GM19035 (cell line): ENCODE results near the gene SETBP1.
A peak's percentile ranks its signal among the peaks of the same experiment; 100 is the strongest.

Source experiments
- ATAC-seq: cut with Tn5 transposase; IDR thresholded peaks from one replicate; pipeline ENCODE4 v1.9.1; 2021; ENCODE audit not compliant: unreplicated experiment

SETBP1 gene

DNA sequence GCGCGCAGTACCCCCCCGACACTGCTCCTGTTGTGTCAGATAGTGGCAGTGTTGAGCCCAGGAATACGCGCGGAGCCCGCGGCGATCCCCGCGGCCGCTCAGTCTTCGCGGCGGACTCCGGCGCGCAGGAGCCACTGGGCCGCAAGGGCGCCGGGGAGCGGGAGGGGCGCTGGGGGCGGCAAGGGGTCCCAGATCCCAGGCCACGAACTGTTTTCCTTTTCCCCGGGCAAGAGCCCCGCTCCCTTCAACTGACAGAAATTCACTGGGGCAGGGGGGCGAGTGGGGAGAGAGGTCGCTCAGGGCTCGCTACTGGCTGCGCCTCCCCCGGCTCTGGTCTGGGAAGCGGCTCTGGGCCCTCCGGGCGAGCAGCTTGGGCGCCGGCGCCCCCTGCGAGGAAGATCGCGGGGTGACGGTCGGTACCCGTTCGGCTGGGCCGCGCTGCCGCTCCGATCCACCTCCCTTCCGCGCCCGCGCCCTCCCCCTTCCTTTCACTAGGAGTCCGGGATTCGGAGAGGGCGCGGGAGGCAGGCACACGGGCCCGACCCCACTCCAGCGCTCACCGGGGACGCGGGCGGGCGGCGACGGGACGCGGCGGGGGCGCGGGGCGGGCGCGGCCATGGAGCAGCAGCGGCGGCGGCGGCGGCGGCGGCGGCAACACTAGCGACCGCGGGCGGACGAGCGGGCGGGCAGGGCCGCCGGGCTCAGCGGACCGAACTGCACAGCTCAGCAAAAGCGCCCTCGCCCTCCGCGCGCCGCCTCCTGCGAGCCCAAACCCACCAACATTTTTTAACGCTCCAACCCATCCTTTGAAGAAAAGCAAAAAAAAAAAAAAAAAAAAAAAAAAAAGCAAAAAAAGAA, 1.4 kb upstream of the SETBP1 start:
- peak; percentile 77 for ATAC-seq

DNA sequence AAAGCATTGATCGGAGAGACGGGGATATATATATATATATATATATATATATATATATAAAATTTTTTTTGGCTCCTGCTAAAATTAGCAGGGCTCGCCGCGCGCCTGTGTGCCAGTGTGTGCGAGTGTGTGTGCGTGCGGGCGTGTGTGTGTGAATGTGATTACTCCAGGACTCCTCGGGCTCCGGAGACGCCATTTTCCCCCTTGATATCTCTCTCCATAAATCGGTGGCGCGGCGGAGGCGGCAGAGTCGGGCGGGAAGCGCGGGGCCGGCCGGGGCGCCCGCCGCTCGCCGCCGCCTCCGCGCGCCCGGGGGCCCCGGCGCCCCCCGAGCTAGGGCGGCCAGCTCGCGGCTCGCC, 795 bp upstream of the SETBP1 start:
- ATAC-seq, result peak; percentile 22

DNA sequence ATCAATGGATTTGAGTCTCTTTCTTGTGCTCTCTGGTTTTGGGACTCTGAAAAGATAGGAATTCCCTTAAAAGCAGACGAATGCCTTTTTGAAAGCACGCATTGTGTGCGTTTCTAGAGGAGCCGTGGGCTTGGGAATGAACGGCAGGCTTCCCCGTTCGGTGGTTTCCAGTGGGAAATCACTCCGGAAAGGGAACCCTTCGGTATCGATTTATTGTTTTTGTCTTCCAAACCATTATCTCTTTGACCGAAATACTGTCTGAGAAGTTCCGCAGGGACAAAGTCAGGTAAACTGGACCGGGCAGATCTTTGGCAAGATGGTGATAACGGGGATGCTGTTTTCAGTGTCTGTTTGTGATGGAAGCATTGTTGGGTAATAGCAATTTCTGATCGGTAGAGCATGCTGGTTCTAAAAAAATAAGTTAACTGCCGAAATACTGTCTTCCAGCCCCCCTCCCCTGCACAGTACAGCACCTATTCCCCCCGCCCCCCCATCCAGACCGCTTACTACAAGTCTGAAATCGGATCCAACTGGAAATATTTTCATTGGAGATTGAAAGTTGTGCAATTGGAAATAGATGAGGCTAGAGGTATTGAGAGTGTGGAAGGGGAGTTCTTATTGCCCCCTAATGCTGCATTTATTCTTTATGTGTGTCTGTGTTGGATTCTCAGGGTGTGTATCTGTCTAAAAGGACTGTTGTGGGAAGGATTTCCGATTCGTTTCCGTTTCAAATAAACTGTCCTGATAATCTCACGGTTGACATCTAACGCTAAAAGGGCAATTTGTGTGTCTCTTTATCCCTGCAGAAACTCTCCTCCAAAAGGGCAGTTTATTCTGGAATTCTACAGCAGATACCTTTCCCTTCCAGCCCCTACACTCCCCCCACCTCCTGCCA, 635 bp downstream of the SETBP1 start:
- no peak for ATAC-seq

DNA sequence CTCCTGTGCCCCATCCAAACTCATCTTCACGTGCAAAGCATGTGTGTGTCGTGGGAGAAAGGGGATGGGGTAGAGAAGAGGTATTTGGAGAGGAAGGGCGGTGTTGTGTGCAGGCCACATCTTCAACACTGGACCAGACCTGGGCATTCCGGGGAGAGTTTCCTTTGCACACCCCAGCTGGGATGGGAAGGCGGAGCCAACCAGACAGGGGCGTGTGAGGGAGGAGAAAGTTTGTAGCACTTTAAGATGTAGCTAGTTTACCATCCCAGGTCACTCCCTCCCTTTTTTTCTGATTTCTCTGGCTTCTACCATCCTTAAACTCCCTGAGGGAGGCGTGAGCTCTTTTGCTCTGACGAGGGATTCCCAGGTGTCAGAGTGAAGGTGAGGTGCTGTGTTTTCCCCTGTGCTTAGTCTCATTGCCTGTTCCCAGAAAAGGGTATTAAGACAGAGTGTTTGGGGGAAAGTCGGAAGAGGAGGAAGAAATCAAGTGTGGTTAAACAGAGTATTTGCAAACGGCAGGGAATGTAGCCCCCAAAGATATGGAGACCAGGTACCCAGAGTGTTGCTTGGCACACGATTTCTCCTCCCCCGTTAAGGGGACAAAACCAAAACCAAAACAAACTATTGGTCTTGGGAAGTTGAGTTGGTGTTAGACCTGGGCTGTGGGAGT, 1.6 kb downstream of the SETBP1 start:
- no peak for ATAC-seq

DNA sequence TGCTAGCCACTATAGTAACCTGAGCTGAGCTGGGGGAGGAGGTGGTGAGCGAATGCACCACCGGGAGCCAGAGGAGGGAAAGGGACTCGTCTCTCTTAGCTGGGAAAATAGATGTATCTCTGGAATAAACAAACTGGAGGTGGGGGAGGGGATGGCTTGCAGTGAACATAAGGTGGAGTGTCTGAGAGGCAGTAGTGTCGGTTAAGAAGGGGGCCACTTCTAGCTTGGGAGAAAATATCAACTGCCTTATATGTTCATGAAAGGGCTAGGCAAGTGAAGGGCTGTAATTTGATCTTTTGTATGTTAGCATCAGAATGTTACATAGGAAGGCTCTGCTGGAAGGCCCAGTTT, 2.2 kb downstream of the SETBP1 start:
- ATAC-seq, result no peak

GRCh38 chr18:44683556-44683955, 2.9 kb downstream of the SETBP1 start:
- ATAC-seq, result no peak

DNA sequence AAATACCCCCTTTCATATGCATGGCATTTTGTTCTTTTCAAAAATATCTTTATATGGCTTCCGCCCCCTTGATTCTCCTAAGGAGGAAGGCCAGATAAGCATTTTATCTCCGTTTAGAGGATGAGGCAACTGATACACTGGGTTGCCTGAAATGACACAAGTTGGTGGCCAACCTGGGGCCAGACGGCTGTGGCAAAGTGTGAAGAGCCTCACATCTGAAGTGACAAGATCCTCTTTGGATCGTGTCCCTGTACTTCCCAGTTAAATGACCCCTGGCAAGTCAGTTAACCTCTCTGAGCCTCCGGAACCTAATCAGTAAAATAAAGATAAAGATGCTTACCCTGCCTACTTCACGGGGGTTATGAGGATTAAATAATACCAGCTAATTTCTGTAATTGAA, 4.6 kb downstream of the SETBP1 start:
- no peak for ATAC-seq

- no peak for ATAC-seq
Observed at GRCh38 chr18:44686156-44686555, 5.5 kb downstream of the SETBP1 start.

GRCh38 chr18:44687421-44687820, 6.7 kb downstream of the SETBP1 start:
- ATAC-seq, result no peak

- no peak for ATAC-seq
Observed at GRCh38 chr18:44689736-44690135, 9.0 kb downstream of the SETBP1 start.

DNA sequence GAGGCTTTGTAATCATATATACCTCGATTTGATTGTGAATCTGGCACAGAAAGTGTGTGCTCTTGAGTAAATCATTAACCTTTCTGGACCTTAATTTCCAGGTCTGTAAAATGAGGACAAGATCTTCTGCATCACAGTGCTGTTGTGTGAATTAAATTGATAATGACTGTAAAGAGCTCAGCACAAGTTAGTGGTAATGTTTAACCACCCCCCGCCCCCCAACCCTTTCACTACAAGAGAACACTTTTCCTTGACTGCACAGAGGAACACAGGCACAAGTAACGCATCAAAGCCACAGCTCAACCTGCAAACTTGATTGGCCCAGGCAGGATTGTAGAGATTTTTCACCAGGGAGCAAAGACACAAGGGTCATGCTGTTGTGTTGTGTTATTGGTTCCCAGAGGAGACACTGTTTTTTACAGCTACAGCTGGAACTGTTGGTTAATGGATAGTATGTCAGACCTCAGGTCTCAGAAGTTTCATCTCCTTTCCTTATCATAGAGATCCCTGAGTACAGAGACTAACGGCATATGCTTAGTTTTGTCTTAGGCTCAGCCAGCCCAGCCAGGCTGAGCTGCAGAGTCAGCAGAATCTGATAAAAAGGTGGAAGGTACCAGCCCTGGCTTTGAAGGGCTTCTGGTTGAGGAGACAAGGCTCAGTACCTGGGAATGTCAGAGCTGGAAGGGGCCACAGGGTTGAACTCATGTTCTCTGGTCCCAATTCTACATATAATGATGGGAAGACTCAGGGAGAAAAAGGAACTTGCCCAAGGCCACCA, 10.6 kb downstream of the SETBP1 start:
- ATAC-seq, result no peak

GRCh38 chr18:44693030-44693784, 12.5 kb downstream of the SETBP1 start:
- no peak for ATAC-seq

- no peak for ATAC-seq
Observed at GRCh38 chr18:44695503-44695902, 14.8 kb downstream of the SETBP1 start.

GRCh38 chr18:44696892-44697291, 16.2 kb downstream of the SETBP1 start:
- no peak for ATAC-seq

GRCh38 chr18:44697315-44697714, 16.6 kb downstream of the SETBP1 start:
- ATAC-seq, result no peak

GRCh38 chr18:44698518-44698917, 17.8 kb downstream of the SETBP1 start:
- ATAC-seq, result no peak

DNA sequence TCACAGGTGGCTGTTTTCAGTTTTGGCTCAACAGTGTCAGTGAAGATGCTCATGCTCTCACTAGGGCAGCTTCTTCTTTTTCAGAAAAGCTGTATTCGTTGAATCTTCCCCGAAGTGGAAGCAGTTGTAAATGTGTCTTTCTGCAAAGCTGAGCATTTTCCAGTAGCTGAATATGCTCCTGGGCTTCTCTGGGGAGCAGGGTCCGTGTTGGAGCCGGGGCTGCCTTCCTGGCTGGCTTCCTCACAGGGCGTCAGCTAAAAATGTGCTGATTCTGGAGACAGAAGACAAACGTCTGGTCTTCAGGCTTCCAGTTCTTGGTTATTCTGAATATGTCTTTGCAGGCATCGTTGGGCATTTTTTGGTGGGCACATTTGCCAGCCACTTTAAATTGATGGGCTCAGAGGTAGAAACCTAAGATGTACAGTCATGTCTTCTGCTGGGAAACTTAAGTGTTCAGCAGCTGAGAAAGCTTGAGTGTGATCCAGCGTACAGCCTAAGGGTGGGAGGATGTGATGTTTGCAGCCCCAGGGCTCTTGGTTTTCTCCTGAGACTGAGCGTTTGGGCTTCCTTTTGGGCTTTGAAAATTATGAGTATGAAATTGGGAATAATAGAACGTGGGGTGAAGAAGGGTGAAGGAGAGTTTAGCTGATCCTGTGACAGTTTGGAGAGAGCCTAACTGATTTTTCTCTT, 19.0 kb downstream of the SETBP1 start:
- ATAC-seq, result no peak

GRCh38 chr18:44700652-44701051, 20.0 kb downstream of the SETBP1 start:
- no peak for ATAC-seq

- ATAC-seq, result no peak
Observed at GRCh38 chr18:44701227-44701626, 20.5 kb downstream of the SETBP1 start.

DNA sequence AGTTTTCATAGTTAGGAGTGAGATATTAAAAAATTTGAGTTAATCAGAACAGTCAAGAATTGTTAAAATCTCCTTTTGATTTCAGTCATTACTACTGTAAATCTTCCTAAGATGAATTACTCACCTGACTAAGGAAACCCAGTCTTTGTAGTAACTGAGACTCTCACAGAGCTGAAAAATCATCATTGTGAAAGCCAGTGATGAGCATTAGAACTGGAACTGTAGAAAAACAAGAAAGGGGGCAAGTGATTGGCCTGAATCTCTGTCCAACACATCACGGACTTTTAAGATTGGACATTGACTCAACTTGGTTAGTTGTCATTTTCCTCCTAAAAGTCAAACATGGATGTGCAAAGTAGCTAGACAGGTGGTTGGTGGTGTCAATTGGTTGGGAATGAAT, 21.9 kb downstream of the SETBP1 start:
- ATAC-seq, result no peak
